ENCODE measurements around the gene NCKIPSD.

NCKIPSD gene

DNA sequence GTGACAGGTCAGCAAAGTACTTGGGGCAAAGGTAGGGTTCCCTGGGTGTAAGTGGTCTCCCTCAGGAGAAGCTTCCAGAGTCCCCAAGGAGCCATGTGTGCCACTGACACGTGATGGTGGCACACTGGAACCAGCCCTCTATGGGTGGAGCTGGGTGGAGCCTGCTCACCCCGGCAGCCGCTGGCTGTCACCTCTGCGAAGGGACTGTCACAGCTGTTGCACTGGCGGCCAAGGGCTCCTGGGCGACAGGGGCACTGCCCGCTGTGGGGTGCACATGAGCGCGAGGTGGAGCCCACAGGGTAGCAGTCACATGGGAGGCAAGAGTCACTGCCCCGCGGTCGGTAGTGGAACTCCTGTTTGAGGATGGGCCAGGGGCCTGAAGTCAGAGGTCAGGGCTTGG is 35.0 kb downstream of the NCKIPSD start:
- TF ChIP-seq CTCF (IDR thresholded peaks at IDR 0.05; ENCODE audit: borderline replicate concordance, control extremely low read depth, extremely low read depth, insufficient read depth, missing control alignments) = no peak
- in situ Hi-C loops (cut with MboI; ENCODE audit: low sequenced_read_pairs, unreplicated experiment) = no loop called here
- no peak for DNase-seq (ENCODE audit: low spot score)

GRCh38 chr3:48648188-48648850 is 37.4 kb downstream of the NCKIPSD start:
- no peak for DNase-seq (ENCODE audit: low spot score)
- in situ Hi-C loops (cut with MboI; ENCODE audit: low sequenced_read_pairs, unreplicated experiment) = no loop called here
- TF ChIP-seq CTCF (IDR thresholded peaks at IDR 0.05; ENCODE audit: borderline replicate concordance, control extremely low read depth, extremely low read depth, insufficient read depth, missing control alignments) = no peak

DNA sequence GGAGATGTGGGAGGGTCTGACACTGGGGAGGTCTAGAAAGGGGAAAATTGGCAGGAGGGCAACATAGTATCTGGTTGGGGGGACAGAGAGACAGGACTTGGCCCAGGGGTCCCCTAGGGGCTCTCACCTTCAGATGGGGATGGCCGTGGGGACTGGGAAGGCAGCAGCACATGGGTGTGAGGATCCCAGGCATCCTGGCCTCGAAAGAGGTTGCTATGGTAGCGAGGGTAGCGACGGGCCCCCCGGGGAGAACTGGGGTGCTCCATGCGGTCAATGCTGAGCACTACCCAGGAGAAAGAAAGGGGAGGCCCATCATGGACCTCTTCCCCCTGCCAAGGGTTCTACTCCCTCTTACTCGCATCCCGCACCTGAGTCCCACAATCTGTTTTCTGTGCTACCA is 38.0 kb downstream of the NCKIPSD start:
- in situ Hi-C loops (cut with MboI; ENCODE audit: low sequenced_read_pairs, unreplicated experiment) = no loop called here
- no peak for TF ChIP-seq CTCF (IDR thresholded peaks at IDR 0.05; ENCODE audit: borderline replicate concordance, control extremely low read depth, extremely low read depth, insufficient read depth, missing control alignments)

GRCh38 chr3:48644898-48645760 is 40.6 kb downstream of the NCKIPSD start:
- in situ Hi-C loops (cut with MboI; ENCODE audit: low sequenced_read_pairs, unreplicated experiment) = no loop called here
- no peak for TF ChIP-seq CTCF (IDR thresholded peaks at IDR 0.05; ENCODE audit: borderline replicate concordance, control extremely low read depth, extremely low read depth, insufficient read depth, missing control alignments)
- no peak for DNase-seq (ENCODE audit: low spot score)

More for the DNA sequence above, 38.0 kb downstream of the NCKIPSD start:
- DNase-seq (ENCODE audit: low spot score) = no peak

DNA sequence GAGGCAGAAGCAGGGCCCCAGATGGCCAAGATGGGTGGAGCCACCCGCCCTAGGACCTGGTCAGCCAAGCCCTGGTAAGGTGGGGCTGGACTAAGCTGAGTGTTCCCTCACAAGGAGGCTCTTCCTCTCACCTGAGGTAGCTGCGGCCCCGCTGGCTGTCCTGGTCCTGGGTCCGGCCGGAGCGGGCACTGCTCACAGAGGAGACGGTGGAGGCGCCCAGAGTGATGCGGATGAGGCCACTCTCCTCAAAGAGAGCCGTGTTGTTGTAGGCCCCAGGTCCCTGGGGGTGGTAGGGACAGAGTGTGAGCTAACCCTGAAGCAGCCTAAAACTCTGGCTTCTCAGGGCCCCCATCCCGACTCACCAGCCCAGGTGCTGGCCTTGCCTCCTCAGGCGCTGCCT is 43.1 kb downstream of the NCKIPSD start:
- in situ Hi-C loops (cut with MboI; ENCODE audit: low sequenced_read_pairs, unreplicated experiment) = no loop called here
- TF ChIP-seq CTCF (IDR thresholded peaks at IDR 0.05; ENCODE audit: borderline replicate concordance, control extremely low read depth, extremely low read depth, insufficient read depth, missing control alignments) = no peak
- DNase-seq (ENCODE audit: low spot score) = no peak

DNA sequence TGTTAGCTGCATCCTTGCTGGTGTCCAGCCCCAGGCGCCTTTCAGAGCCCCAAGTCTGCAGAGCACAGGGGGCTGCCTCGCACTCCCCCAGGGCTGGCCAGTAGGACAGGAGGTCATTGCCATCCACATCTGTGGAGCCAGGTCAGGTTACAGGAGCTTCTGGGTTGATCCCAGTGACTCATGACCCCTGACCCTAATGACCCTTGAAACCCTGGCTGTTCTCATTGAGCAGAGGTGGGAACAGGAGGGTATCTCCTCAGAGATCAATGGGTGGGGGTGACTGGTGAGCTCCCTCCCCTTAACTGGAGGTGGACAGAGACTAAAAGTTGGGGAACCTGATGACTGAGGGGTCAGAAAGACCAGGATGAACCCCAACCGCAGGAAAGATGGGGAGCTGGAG is 44.3 kb downstream of the NCKIPSD start:
- in situ Hi-C loops (cut with MboI; ENCODE audit: low sequenced_read_pairs, unreplicated experiment) = no loop called here
- no peak for TF ChIP-seq CTCF (IDR thresholded peaks at IDR 0.05; ENCODE audit: borderline replicate concordance, control extremely low read depth, extremely low read depth, insufficient read depth, missing control alignments)
- DNase-seq (ENCODE audit: low spot score) = no peak
